Measurements from ENCODE around the gene EID1.

GRCh38 chr15:48868536-48868935 lies 9.4 kb upstream of the EID1 start:
- TF ChIP-seq EZH2 (IDR thresholded peaks at IDR 0.05; ENCODE audit: insufficient read depth, low read length) (no peak), CTCF (IDR thresholded peaks at IDR 0.05; ENCODE audit: insufficient read depth, low read depth, low read length) (no peak)
